Keratinocyte (primary cell): ENCODE data around the gene CDA. TPM values are rescaled to one million over a fixed set of nuclear protein-coding genes. Genes with fewer than 3 reads are reported as not detected.
A peak's percentile ranks its signal among the peaks of the same experiment; 100 is the strongest.

Experiments
- DNase-seq: peaks from one replicate; pipeline ENCODE4 v3.0.0-alpha.2; 2011; ENCODE audit warnings: low read depth, missing footprints, low spot score
- FAIRE-seq: peaks from 2 replicates; lab custom pipeline; 2011; peaks lifted over from hg19 to GRCh38; lab: Jason Lieb, UNC
- H2AFZ ChIP-seq: 2 replicates; pipeline ENCODE4 v1.6.0; 2012; ENCODE audit warnings: low read length, control low read depth, inconsistent platforms; ENCODE audit not compliant: control insufficient read depth
- H3K27ac ChIP-seq: 2 replicates; pipeline ENCODE4 v1.5.1; 2011; ENCODE audit warnings: low read length; ENCODE audit not compliant: control insufficient read depth, insufficient read depth
- H3K27me3 ChIP-seq: 3 replicates; pipeline ENCODE4 v1.6.0; 2011; ENCODE audit warnings: low read length; ENCODE audit not compliant: control insufficient read depth, insufficient read depth; ENCODE audit errors: extremely low read depth
- H3K36me3 ChIP-seq, 2 experiments: 2 replicates in 1 of 2; 3 replicates in 1 of 2; pipeline ENCODE4 v1.5.1; 2011; ENCODE audit warnings: low read length in 2 of 2, mild to moderate bottlenecking in 1 of 2; ENCODE audit not compliant: control insufficient read depth in 2 of 2, insufficient read depth in 2 of 2; ENCODE audit errors: extremely low read depth in 1 of 2
- H3K4me1 ChIP-seq: 3 replicates; pipeline ENCODE4 v1.5.1; 2011; ENCODE audit warnings: low read length; ENCODE audit not compliant: control insufficient read depth, insufficient read depth; ENCODE audit errors: extremely low read depth
- H3K4me2 ChIP-seq: 3 replicates; pipeline ENCODE4 v1.6.0; 2011; ENCODE audit warnings: low read depth, low read length; ENCODE audit not compliant: control insufficient read depth, insufficient read depth; ENCODE audit errors: extremely low read depth
- H3K4me3 ChIP-seq, 3 experiments: fragments of 200-600 bp in 1 of 3; sonication (generic) in 1 of 3; 2 replicates in 2 of 3; 3 replicates in 1 of 3; pipeline ENCODE4 v1.5.1; 2011 to 2016; ENCODE audit warnings: low read length in 3 of 3, mild to moderate bottlenecking in 3 of 3, control low read depth in 2 of 3, inconsistent platforms in 1 of 3, low read depth in 1 of 3, mixed read lengths in 1 of 3, mixed run types in 1 of 3, moderate library complexity in 1 of 3; ENCODE audit not compliant: control insufficient read depth in 2 of 3, insufficient read depth in 2 of 3; ENCODE audit errors: extremely low read depth in 1 of 3
- H3K79me2 ChIP-seq: 2 replicates; pipeline ENCODE4 v1.6.0; 2012; ENCODE audit warnings: low read length; ENCODE audit not compliant: control insufficient read depth, insufficient read depth
- H3K9ac ChIP-seq: 3 replicates; pipeline ENCODE4 v1.6.0; 2011; ENCODE audit warnings: low read length; ENCODE audit not compliant: control insufficient read depth, insufficient read depth; ENCODE audit errors: extremely low read depth
- H3K9me1 ChIP-seq: 3 replicates; pipeline ENCODE4 v1.6.0; 2011; ENCODE audit warnings: low read length; ENCODE audit not compliant: control insufficient read depth, insufficient read depth; ENCODE audit errors: extremely low read depth
- H3K9me3 ChIP-seq: 2 replicates; pipeline ENCODE4 v1.5.1; 2012; ENCODE audit warnings: low read depth, low read length; ENCODE audit not compliant: control insufficient read depth
- H4K20me1 ChIP-seq: 3 replicates; pipeline ENCODE4 v1.6.0; 2011; ENCODE audit warnings: low read length; ENCODE audit not compliant: control insufficient read depth, insufficient read depth; ENCODE audit errors: extremely low read depth
- CTCF ChIP-seq, 3 experiments: IDR thresholded peaks in 1 of 3; conservative IDR thresholded peaks in 1 of 3; optimal IDR thresholded peaks in 1 of 3; 2 replicates in 2 of 3; 3 replicates in 1 of 3; pipeline versions ENCODE3 to v1.5.1; 2011; ENCODE audit warnings: low read length in 3 of 3, mild to moderate bottlenecking in 3 of 3, moderate library complexity in 2 of 3, control low read depth in 1 of 3, inconsistent platforms in 1 of 3; ENCODE audit not compliant: insufficient read depth in 2 of 3; ENCODE audit errors: extremely low read depth in 1 of 3
- EZH2 ChIP-seq: IDR thresholded peaks from one replicate; pipeline ENCODE4 v1.6.1; 2012; ENCODE audit warnings: inconsistent platforms, mild to moderate bottlenecking, low read length, moderate library complexity
- dilution Hi-C: fragments of 300-500 bp; cut with MboI; formaldehyde crosslinking; loops from one replicate; pipeline ENCODE4 v1.7.0; 2020; ENCODE audit warnings: low sequenced_read_pairs; ENCODE audit not compliant: extremely low pct_ligation_motif_present
- polyA plus RNA-seq, 5 experiments: library from polyadenylated mRNA; depleted of rRNA in 3 of 5; stranded (reverse) in 3 of 5; stranded (forward) in 1 of 5; unstranded in 1 of 5; fragments of >200 nt; gene quantifications; 1 replicate in 1 of 5; 2 replicates in 3 of 5; 3 replicates in 1 of 5; pipeline versions ENCODE4 v1.2.1 to v1.2.3, GENCODE V29; 2011 to 2012; ENCODE audit warnings: missing spikeins in 2 of 5, low read depth in 1 of 5, low replicate concordance in 1 of 5

Gene CDA
- polyA plus RNA-seq, 1 donor (not counting 4 experiments of a cell fraction or from before 2014, with no cell fraction given), result 44.9 TPM

GRCh38 chr1:20634594-20635084 is 45.7 kb downstream of the CDA start:
- Histone ChIP-seq H2AFZ (peak overlapping the region; percentile 0), H3K9ac (peak overlapping the region; percentile 89), H3K79me2 (no peaks in the 10 kb centered on the region), H3K27me3 (no peaks in the 10 kb centered on the region), H3K36me3 (peaks cover 5 to 8% of the 10 kb centered on the region in 2 experiments), H3K4me3 (peak overlapping the region; percentile 66 to 73 (median 72)), H3K9me3 (no peaks in the 10 kb centered on the region), H3K4me1 (peaks cover 13% of the 10 kb centered on the region), H3K4me2 (peak overlapping the region; percentile 93), H3K9me1 (no peaks in the 10 kb centered on the region), H4K20me1 (no peaks in the 10 kb centered on the region), H3K27ac (peak overlapping the region; percentile 65)
- peak; percentile 81 for FAIRE-seq
- TF ChIP-seq CTCF (optimal IDR thresholded peaks at IDR 0.05 in 1 of 3, IDR thresholded peaks at IDR 0.05 in 1 of 3, conservative IDR thresholded peaks at IDR 0.05 in 1 of 3; ENCODE audit: extremely low read depth in 1 of 3, insufficient read depth in 2 of 3, low read length in 3 of 3) (no peak), EZH2 (no peak)
- no peak for DNase-seq
- dilution Hi-C loops, result no loop called here

- no peak overlapping the region for H3K4me3 ChIP-seq
Measured at GRCh38 chr1:20636785-20637347, 48.0 kb downstream of the CDA start.

More at GRCh38 chr1:20636785-20637347, 48.0 kb downstream of the CDA start:
- Histone ChIP-seq H3K9me1 (no peaks in the 10 kb centered on the region), H3K9ac (no peak overlapping the region), H3K9me3 (no peaks in the 10 kb centered on the region), H3K4me2 (no peak overlapping the region), H2AFZ (no peak overlapping the region), H3K4me1 (peaks cover 13% of the 10 kb centered on the region), H3K27me3 (no peaks in the 10 kb centered on the region), H3K27ac (no peak overlapping the region), H4K20me1 (no peaks in the 10 kb centered on the region), H3K36me3 (peaks cover 8 to 15% of the 10 kb centered on the region in 2 experiments), H3K79me2 (no peaks in the 10 kb centered on the region)
- TF ChIP-seq EZH2, result no peak
- TF ChIP-seq CTCF (optimal IDR thresholded peaks at IDR 0.05 in 1 of 3, IDR thresholded peaks at IDR 0.05 in 1 of 3, conservative IDR thresholded peaks at IDR 0.05 in 1 of 3; ENCODE audit: extremely low read depth in 1 of 3, insufficient read depth in 2 of 3, low read length in 3 of 3), result no peak
- no peak for FAIRE-seq
- DNase-seq, result no peak
- dilution Hi-C loops, result no loop called here
